ENCODE results near the gene ACMSD.

GRCh38 chr2:134949981-134950708, 111.7 kb downstream of the ACMSD start:
- TF ChIP-seq, protein P1, sequence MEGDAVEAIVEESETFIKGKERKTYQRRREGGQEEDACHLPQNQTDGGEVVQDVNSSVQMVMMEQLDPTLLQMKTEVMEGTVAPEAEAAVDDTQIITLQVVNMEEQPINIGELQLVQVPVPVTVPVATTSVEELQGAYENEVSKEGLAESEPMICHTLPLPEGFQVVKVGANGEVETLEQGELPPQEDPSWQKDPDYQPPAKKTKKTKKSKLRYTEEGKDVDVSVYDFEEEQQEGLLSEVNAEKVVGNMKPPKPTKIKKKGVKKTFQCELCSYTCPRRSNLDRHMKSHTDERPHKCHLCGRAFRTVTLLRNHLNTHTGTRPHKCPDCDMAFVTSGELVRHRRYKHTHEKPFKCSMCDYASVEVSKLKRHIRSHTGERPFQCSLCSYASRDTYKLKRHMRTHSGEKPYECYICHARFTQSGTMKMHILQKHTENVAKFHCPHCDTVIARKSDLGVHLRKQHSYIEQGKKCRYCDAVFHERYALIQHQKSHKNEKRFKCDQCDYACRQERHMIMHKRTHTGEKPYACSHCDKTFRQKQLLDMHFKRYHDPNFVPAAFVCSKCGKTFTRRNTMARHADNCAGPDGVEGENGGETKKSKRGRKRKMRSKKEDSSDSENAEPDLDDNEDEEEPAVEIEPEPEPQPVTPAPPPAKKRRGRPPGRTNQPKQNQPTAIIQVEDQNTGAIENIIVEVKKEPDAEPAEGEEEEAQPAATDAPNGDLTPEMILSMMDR (IDR thresholded peaks at IDR 0.05), result no peak
- TF ChIP-seq EP300 (IDR thresholded peaks at IDR 0.05) (no peak), CEBPB (IDR thresholded peaks at IDR 0.05) (no peak), MAX (IDR thresholded peaks at IDR 0.05) (no peak), MAFK (IDR thresholded peaks at IDR 0.05; ENCODE audit: partially characterized antibody) (no peak), USF2 (IDR thresholded peaks at IDR 0.05) (no peak), RFX5 (IDR thresholded peaks at IDR 0.05) (no peak), RAD21 (conservative IDR thresholded peaks at IDR 0.05 in 1 of 2, IDR thresholded peaks at IDR 0.05 in 1 of 2) (no peak), POLR2AphosphoS2 (conservative IDR thresholded peaks at IDR 0.05; ENCODE audit: low read length) (no peak), JUN (IDR thresholded peaks at IDR 0.05) (no peak), POLR2A (IDR thresholded peaks at IDR 0.05; ENCODE audit: low read length) (no peak), BHLHE40 (IDR thresholded peaks at IDR 0.05; ENCODE audit: low read depth, low read length) (no peak)
- TF ChIP-seq, protein P2, sequence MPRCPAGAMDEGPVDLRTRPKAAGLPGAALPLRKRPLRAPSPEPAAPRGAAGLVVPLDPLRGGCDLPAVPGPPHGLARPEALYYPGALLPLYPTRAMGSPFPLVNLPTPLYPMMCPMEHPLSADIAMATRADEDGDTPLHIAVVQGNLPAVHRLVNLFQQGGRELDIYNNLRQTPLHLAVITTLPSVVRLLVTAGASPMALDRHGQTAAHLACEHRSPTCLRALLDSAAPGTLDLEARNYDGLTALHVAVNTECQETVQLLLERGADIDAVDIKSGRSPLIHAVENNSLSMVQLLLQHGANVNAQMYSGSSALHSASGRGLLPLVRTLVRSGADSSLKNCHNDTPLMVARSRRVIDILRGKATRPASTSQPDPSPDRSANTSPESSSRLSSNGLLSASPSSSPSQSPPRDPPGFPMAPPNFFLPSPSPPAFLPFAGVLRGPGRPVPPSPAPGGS (IDR thresholded peaks at IDR 0.05), result no peak
